ENCODE measurements around the gene ORC2.
"Not testable (repeated sequence)": the region's sequence is repeated elsewhere in the genome, so short reads cannot be mapped to it uniquely, and the experiment has no call there.

Gene ORC2

DNA sequence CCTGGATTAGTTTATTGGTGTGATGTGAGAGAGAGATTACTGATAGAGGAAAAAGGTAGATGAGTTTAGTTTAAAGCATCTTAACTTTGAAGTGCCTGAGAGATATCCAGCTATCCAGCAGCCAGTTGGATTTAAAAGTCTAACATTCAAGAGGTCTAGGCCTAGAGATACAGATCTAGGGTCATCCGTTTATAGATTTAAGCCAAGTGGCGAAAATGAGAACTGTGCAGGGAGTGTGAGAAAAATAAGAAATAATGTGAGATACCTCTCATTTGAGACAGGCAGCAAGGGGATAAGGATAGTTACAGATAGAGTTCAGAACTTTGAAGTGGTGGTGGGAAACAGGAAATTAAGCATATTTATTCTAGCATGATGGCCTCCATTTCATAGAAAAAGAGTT is 5.3 kb upstream of the ORC2 start:
- peaks cover 25% of the 10 kb centered on the region for H3K4me1 Mint-ChIP-seq
- TF ChIP-seq, protein P1, sequence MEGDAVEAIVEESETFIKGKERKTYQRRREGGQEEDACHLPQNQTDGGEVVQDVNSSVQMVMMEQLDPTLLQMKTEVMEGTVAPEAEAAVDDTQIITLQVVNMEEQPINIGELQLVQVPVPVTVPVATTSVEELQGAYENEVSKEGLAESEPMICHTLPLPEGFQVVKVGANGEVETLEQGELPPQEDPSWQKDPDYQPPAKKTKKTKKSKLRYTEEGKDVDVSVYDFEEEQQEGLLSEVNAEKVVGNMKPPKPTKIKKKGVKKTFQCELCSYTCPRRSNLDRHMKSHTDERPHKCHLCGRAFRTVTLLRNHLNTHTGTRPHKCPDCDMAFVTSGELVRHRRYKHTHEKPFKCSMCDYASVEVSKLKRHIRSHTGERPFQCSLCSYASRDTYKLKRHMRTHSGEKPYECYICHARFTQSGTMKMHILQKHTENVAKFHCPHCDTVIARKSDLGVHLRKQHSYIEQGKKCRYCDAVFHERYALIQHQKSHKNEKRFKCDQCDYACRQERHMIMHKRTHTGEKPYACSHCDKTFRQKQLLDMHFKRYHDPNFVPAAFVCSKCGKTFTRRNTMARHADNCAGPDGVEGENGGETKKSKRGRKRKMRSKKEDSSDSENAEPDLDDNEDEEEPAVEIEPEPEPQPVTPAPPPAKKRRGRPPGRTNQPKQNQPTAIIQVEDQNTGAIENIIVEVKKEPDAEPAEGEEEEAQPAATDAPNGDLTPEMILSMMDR (IDR thresholded peaks at IDR 0.05), result no peak
- H3K27me3 Mint-ChIP-seq (ENCODE audit: low read depth, poor library complexity), result no peaks in the 10 kb centered on the region
- peaks cover 14% of the 10 kb centered on the region for H3K36me3 Mint-ChIP-seq (ENCODE audit: low read depth)
- peak overlapping the region; percentile 13 for H3K27ac Mint-ChIP-seq
- DNase-seq, result no peak
- H3K4me3 Mint-ChIP-seq, result no peak overlapping the region
- H3K9me3 Mint-ChIP-seq, result no peaks in the 10 kb centered on the region

DNA sequence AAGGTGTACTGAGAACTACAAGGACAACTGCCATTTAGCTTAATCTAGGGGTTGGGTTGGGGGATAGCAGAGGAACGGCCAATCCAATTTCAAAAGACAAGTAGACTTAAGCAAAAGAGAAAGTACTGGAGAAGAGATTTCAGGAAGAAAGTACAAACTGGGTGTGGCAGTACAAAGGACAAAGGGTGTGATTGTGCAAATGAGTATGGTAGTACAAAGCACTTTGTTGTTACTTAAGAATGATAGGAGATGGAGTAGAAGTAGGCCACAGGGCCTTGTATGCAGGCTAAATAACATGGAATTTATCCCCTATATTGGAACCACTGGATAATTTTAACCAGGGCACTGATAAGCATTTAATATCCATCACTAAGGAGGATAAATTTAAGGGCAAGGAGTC is 4.7 kb upstream of the ORC2 start:
- peaks cover 28% of the 10 kb centered on the region for H3K4me1 Mint-ChIP-seq
- H3K9me3 Mint-ChIP-seq, result no peaks in the 10 kb centered on the region
- no peak overlapping the region for H3K4me3 Mint-ChIP-seq
- H3K27me3 Mint-ChIP-seq (ENCODE audit: low read depth, poor library complexity), result no peaks in the 10 kb centered on the region
- peak overlapping the region; percentile 13 for H3K27ac Mint-ChIP-seq
- H3K36me3 Mint-ChIP-seq (ENCODE audit: low read depth), result peaks cover 14% of the 10 kb centered on the region
- TF ChIP-seq, protein P1 (IDR thresholded peaks at IDR 0.05), result no peak
- no peak for DNase-seq

DNA sequence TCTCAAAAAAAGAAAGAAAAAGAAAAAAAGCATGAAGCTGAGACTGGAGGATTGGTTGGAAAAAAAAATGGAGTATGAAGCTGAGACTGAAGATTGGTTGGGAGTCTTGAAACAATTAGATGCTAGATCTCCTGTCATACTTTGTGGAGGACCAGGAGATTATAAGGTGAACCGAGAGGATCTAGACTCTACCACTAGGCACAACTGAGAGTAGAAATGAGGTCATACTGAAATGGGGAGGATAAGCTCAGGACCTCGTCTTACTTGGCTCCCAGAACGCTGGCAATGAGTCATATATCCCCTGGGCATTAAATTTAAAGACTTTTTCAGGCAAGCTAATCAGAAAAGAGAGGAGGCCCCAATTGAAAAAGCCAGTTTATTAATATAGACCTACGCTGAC is 3.3 kb upstream of the ORC2 start:
- peak overlapping the region; percentile 53 for H3K27ac Mint-ChIP-seq
- H3K36me3 Mint-ChIP-seq (ENCODE audit: low read depth), result peaks cover 14% of the 10 kb centered on the region
- no peaks in the 10 kb centered on the region for H3K27me3 Mint-ChIP-seq (ENCODE audit: low read depth, poor library complexity)
- DNase-seq, result no peak
- no peak overlapping the region for H3K4me3 Mint-ChIP-seq
- no peaks in the 10 kb centered on the region for H3K9me3 Mint-ChIP-seq
- H3K4me1 Mint-ChIP-seq, result peaks cover 42% of the 10 kb centered on the region
- TF ChIP-seq, protein P1 (IDR thresholded peaks at IDR 0.05), result no peak

DNA sequence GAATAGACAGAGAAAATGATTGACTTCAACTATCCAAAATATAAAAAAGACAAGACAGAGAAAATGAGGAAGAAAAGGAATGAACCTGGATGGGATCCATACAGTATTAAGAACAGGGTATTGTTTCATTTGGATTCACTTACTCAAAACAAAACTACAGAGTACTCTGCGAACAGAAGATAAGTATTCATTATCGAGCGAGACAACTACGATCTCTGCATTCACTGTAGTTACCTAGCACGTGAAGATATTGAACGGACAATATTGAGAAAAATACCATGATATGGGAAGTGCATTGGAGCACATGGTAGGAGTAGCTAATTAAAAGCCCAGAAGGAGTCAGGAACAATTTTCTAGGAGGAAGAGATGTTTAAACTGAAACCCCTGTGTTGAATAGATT is 1.0 kb upstream of the ORC2 start:
- TF ChIP-seq, protein P1 (IDR thresholded peaks at IDR 0.05), result no peak

DNA sequence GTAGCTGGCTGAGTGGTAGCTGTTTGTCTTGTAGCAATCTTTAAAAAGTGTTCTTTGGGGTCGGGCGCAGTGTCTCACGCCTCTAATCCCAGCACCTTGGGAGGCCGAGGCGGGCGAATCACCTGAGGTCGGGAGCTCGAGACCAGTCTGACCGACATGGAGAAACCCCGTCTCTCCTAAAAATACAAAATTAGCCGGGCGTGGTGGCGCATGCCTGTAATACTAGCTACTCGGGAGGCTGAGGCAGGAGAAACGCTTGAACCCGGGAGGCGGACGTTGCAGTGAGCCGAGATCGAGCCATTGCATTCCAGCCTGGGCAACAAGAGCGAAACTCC is 425 bp upstream of the ORC2 start:
- not testable (repeated sequence) for DNase-seq; H3K27me3 Mint-ChIP-seq (ENCODE audit: low read depth, poor library complexity); H3K9me3 Mint-ChIP-seq
- Mint-ChIP-seq H3K27ac (peak overlapping the region; percentile 96), H3K4me1 (peaks cover 48% of the 10 kb centered on the region), H3K36me3 (ENCODE audit: low read depth) (peaks cover 16% of the 10 kb centered on the region), H3K4me3 (peak overlapping the region; percentile 98)

More for the DNA sequence above, 1.0 kb upstream of the ORC2 start:
- DNase-seq, result no peak
- H3K9me3 Mint-ChIP-seq, result no peaks in the 10 kb centered on the region
- H3K4me3 Mint-ChIP-seq, result peak overlapping the region; percentile 98
- H3K27ac Mint-ChIP-seq, result peak overlapping the region; percentile 4
- H3K36me3 Mint-ChIP-seq (ENCODE audit: low read depth), result peaks cover 14% of the 10 kb centered on the region
- H3K4me1 Mint-ChIP-seq, result peaks cover 48% of the 10 kb centered on the region
- H3K27me3 Mint-ChIP-seq (ENCODE audit: low read depth, poor library complexity), result no peaks in the 10 kb centered on the region

DNA sequence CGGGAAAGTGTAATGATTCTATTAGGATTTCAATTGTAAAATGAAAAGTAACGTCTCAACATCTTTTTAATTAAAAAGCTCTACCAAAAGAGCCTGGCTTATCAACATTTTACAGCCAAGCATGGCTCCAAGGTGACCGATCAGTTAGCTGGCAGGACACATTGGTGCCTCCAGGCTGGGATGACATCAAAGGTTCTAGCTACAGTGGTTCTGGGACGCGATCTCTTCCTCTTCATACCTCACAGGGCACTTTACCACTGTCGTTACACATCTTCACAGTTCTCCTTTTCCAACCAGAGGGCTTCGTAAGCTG is 693 bp downstream of the ORC2 start:
- no peak for DNase-seq
- Mint-ChIP-seq H3K4me1 (peaks cover 48% of the 10 kb centered on the region), H3K4me3 (peak overlapping the region; percentile 98), H3K9me3 (no peaks in the 10 kb centered on the region), H3K27me3 (ENCODE audit: low read depth, poor library complexity) (no peaks in the 10 kb centered on the region), H3K36me3 (ENCODE audit: low read depth) (peaks cover 25% of the 10 kb centered on the region), H3K27ac (peak overlapping the region; percentile 96)
- TF ChIP-seq, protein P1 (IDR thresholded peaks at IDR 0.05), result no peak
